Activated CD4-positive, alpha-beta T cell treated with anti-CD3 and anti-CD28 coated beads, Interleukin-10, Interleukin-2, amounts not matched to agents 100 ng/mL and 50 ng/mL, durations not matched to agents 16 hours and 8 hours (primary cell): ENCODE data around the gene OTX2.

ENCODE experiments used
- DNase-seq: peaks from one replicate; pipeline ENCODE4 v3.0.0-alpha.2; 2020

OTX2 gene

DNA sequence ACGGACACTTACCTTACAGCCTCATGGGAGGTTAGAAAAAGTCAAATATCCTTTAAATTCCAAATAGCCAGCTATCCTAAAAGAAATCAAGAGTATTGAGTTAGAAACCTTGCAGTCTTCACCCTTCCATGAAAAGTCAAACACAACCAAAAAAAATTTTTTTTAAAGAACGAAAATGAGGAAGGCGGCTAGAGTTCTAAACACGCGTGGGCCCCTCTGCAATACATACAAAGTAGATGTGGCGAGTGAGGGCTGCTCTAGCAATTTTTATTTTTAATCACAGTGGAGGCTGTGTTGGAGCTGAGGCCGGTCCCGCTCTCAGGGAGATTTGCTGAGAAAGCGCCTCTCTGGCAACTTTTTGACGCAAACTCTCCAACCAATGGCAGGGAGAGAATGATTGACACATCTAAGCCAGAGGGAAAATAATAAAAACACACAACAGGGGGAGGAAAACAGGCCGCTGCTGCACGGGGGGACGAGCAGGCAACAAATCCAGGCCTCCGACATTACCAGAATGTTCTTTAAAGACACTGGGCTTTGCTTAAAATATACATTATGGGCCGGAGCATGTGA lies at the start of gene OTX2:
Gene OTX2, minus strand, starts transcription at position 333 of the 573 bp plus-strand sequence. CDS start 5,023 bp downstream, outside the sequence.
- DNase-seq: no peak

DNA sequence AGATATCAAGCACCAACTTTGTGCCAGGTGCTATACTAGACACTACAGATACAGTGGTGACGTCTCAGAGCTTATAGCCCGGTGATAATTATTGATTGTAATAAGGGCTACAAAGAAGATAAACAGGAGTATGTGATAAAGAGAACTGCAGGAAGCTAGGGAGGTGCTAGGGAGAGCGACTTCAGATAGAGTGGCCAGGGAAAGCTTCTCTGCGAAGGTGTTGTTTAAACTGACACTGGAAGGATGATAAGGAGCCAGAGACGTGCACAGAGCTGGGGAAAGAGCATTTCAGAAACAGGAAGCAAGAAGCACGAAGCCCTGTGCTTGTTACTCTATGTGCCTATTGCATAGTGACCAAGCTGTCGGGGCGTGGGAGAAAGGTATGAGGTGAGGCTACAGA lies 48.1 kb upstream of the OTX2 start:
- no peak for DNase-seq

DNA sequence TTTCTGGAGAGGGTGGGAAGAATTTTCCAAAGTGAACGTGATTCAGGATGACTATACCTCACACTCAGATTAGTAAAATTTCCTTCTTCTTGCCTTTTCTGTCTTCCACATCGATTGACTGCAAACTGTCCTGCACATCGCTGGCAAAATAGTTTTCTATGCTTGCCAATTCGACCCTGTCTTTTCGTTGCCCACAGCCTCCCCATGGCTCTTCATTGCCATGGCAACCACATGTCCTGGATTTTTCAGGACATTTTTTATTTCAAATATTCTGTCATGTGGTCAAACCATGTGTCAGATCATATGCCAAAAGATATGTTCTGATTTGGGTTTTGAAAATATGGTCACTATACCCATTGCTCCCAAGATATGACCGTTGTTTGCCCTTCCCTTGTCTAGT lies 46.9 kb upstream of the OTX2 start:
- DNase-seq: no peak

GRCh38 chr14:56855891-56856461 lies 45.7 kb upstream of the OTX2 start:
- no peak for DNase-seq

GRCh38 chr14:56854325-56854724 lies 44.0 kb upstream of the OTX2 start:
- no peak for DNase-seq

DNA sequence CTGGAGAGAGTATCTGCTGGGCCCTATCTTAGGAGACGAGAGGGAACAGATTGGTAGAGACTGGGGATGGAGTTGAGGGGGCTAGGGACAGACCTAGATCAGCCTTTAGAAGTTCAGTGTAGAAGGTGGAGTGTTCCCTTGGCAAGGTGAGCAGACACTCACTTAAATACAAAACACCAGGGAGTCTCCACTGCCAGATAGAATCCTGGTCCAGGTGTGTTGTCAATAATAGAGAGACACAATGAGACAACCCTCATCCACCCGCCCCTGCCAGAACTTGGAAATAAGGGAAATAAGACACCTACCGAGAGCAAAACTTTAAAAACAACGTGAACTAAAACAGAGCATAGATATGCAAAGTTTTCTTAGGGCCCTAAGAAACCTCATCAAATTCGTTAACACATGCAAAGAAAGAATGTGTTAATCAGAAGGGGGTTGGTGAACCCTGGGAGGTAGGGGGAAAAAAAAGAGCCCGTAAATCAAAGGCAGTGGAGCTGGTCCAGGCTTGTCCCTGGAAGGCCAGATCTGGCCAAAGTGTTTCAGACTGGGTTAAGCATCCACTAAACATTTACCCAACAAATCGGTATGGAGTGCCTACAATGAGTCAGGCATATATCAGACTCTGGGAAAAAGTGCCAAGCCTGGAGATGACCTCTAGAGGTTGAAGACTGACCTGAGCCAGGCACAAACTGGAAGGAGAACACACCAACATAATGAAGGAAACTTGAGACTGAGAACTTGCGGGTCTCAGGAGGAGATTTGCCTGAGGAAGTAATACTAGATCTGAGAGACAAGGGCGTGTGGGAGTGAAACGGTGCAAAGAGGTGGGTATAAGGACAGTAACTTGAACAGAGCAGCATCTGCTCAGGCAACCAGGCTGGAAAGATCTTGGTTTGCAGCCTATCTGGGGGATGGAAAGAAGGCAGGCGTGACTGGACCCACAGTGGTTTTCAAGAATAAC lies 37.0 kb upstream of the OTX2 start:
- no peak for DNase-seq

- DNase-seq: no peak
These were observed 34.2 kb upstream of the OTX2 start for GRCh38 chr14:56844406-56845002.

DNA sequence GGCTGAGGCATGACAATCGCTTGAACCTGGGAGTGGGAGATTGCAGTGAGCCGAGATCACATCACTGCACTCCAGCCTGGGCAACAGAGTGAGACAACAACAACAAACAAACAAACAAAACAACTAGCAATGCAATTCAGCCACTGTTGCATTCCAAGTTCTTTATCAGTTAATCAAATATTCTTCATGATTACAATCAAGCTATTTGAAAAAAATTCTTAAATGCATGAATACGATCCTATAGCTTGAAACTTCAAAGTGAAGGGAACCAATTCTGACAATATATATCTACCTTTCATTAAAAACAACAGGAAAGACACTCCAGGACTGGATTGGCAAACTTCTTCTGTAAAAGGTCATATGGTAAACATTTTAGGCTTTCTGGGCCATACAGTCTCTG lies 31.3 kb upstream of the OTX2 start:
- DNase-seq: no peak

DNA sequence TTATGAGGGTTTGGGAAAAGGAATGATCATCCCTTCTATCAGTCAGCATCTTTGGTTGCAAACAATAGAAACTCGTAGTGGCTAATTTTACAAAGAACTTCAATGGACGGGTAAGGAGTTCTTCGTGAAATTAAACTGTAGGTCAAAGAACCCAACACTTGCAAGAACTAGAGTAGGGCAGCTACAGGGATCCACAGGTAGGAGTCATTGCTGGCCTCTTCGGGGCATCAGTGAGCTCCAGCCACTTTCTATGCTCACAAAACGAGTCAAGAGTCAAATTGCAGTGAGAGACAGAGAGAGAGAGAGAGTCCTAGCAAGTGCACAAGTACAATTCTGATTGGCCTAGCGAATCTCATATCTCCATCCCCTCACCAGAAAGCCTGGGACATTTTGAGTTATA lies 29.9 kb upstream of the OTX2 start:
- no peak for DNase-seq

GRCh38 chr14:56829151-56829550 lies 18.9 kb upstream of the OTX2 start:
- no peak for DNase-seq

GRCh38 chr14:56826214-56826613 lies 15.9 kb upstream of the OTX2 start:
- DNase-seq: no peak

GRCh38 chr14:56821805-56822610 lies 11.7 kb upstream of the OTX2 start:
- no peak for DNase-seq

DNA sequence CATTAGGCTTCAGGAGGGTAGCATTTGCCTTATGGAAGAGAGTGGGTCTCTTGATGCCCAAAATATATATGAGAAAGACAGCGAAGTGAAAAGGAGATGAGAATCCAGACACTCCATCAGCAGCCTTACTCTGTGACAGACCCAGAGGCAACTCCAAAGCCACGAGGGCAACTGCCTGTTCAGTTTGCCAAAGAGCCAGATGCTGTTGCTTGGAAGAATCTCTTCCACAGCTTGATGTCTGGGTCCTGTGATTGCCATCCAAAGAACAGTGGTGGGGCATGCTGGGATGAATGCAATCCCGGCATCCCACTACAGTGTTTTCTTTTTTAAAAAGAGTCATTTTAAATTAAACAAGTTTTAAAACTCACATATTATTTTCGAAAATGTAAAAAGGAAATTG lies 10.9 kb upstream of the OTX2 start:
- DNase-seq: no peak

GRCh38 chr14:56817396-56817921 lies 7.2 kb upstream of the OTX2 start:
- DNase-seq: no peak

GRCh38 chr14:56816574-56817391 lies 6.5 kb upstream of the OTX2 start:
- peak; percentile 8 for DNase-seq

- DNase-seq: no peak
These were observed 5.5 kb upstream of the OTX2 start for GRCh38 chr14:56815745-56816144.

GRCh38 chr14:56814969-56815700 lies 4.9 kb upstream of the OTX2 start:
- DNase-seq: no peak

DNA sequence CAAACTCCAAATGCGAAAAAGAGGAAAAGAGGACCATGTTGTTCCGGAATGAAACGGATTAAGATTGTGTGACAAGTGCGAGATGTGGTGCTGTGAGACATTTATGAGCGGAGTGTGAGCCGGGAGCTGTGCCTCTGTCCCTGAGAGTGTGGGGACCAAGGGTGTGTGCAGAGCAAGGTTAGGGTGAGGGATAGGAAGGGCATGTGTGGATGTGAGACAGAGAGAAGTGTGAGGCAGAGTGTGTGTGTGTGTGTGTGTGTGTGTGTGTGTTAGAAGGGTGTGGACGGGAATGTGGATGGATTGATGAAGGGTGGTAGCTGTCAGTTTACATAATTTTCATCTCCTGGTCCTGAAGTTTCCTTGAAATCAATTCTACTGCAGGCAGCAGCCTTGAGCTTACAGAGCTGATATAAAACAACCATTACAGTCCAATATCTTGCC lies 4.3 kb upstream of the OTX2 start:
- no peak for DNase-seq

GRCh38 chr14:56813143-56813551 lies 2.9 kb upstream of the OTX2 start:
- DNase-seq: no peak

DNA sequence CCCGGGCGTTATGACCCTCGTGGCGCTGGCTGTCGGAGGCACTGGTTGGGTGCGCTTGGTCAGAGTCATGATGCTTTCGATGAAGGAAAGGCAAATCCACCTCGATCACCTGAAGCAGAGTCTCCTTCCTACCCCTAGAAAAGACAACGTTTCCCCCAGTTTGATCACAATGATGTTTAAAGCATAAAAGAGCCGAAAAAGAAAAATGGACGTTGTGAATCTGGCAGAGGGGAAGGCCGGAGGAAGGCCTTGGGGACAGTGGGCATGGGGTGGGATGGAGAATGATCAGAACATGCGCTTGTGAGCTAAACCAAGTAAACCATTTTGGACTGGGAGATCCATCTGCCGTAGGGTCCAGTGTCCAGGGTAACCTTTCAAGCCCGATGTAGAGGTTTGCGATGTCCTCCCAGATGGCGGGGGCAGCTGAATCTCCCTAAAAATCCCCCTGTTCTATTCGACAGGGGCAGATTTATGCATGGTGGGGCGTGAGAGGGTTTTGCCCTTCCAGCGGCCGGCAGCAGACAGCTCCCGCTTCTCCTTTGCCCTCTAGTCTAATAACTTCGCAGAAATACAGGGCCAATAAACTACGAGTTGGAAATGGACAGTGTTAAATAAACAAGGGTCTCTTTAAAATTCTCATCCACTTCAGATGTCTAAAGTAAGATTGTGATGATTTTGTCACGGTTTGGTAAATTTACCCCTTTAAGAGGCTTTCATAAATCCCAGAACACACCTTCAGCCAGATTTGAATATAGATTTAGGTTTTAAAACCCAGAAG lies 2.3 kb upstream of the OTX2 start:
- DNase-seq: no peak
